Measurements from ENCODE around the gene NFKBIA.
"Not testable (repeated sequence)": the region's sequence is repeated elsewhere in the genome, so short reads cannot be mapped to it uniquely, and the experiment has no call there.

The NFKBIA gene, protein sequence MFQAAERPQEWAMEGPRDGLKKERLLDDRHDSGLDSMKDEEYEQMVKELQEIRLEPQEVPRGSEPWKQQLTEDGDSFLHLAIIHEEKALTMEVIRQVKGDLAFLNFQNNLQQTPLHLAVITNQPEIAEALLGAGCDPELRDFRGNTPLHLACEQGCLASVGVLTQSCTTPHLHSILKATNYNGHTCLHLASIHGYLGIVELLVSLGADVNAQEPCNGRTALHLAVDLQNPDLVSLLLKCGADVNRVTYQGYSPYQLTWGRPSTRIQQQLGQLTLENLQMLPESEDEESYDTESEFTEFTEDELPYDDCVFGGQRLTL

GRCh38 chr14:35404449-35405303 is at the start of gene NFKBIA:
TSS of gene NFKBIA (minus strand) at chr14:35404749. CDS start at chr14:35404644, 105 bp downstream.
- peaks cover 16% of the 10 kb centered on the region; the same call in 1 of the 2 replicates for H3K4me1 ChIP-seq (ENCODE audit: insufficient read depth, low read length)
- no peaks in the 10 kb centered on the region for H3K9me3 ChIP-seq (ENCODE audit: insufficient read depth, low read depth, low read length)

GRCh38 chr14:35446450-35446849 is 41.9 kb upstream of the NFKBIA start:
- Histone ChIP-seq H3K36me3 (ENCODE audit: insufficient read depth, low read depth, low read length) (no peaks in the 10 kb centered on the region), H3K4me1 (ENCODE audit: insufficient read depth, low read length) (no peaks in the 10 kb centered on the region), H3K27ac (ENCODE audit: low read length) (no peak overlapping the region)

More at GRCh38 chr14:35404449-35405303, at the start of gene NFKBIA:
- Histone ChIP-seq H3K27me3 (ENCODE audit: insufficient read depth, low read length) (no peaks in the 10 kb centered on the region), H3K4me3 (ENCODE audit: low read length) (peak within 1 kb of the TSS; percentile 95), H3K36me3 (ENCODE audit: insufficient read depth, low read depth, low read length) (peaks cover 37% of the 10 kb centered on the region), H3K9ac (ENCODE audit: low read depth, low read length) (peak within 1 kb of the TSS; percentile 94), H3K27ac (ENCODE audit: low read length) (peak within 1 kb of the TSS; percentile 92)

GRCh38 chr14:35444104-35444503 is 39.6 kb upstream of the NFKBIA start:
- Histone ChIP-seq H3K9me3 (ENCODE audit: insufficient read depth, low read depth, low read length) (no peaks in the 10 kb centered on the region), H3K4me1 (ENCODE audit: insufficient read depth, low read length) (no peaks in the 10 kb centered on the region), H3K9ac (ENCODE audit: low read depth, low read length) (no peak overlapping the region), H3K4me3 (ENCODE audit: low read length) (no peak overlapping the region), H3K27ac (ENCODE audit: low read length) (no peak overlapping the region), H3K27me3 (ENCODE audit: insufficient read depth, low read length) (no peaks in the 10 kb centered on the region), H3K36me3 (ENCODE audit: insufficient read depth, low read depth, low read length) (no peaks in the 10 kb centered on the region)

More at GRCh38 chr14:35446450-35446849, 41.9 kb upstream of the NFKBIA start:
- H3K9me3 ChIP-seq (ENCODE audit: insufficient read depth, low read depth, low read length), result no peaks in the 10 kb centered on the region
- no peak overlapping the region for H3K9ac ChIP-seq (ENCODE audit: low read depth, low read length)
- no peak overlapping the region for H3K4me3 ChIP-seq (ENCODE audit: low read length)
- H3K27me3 ChIP-seq (ENCODE audit: insufficient read depth, low read length), result no peaks in the 10 kb centered on the region

DNA sequence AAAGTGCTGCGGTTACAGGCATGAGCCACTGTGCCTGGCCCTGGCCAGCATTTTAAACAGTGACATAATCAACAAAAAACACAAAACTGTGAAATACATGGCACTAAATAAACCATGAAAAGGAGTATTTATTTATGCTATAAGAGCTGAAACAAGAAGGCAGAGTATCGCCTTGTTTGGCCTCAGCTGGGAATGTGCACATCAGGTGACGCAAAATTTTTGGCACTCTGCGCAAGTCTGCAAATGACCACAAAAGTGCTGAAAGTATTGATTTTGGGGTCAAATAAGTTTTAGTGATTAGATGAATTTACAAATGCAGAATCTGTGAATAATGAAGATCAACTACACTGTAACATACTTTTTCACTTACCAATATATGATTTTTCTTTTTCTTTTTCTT is 36.6 kb upstream of the NFKBIA start:
- no peaks in the 10 kb centered on the region for H3K27me3 ChIP-seq (ENCODE audit: insufficient read depth, low read length)
- no peak overlapping the region for H3K27ac ChIP-seq (ENCODE audit: low read length)
- H3K4me1 ChIP-seq (ENCODE audit: insufficient read depth, low read length), result no peaks in the 10 kb centered on the region
- no peaks in the 10 kb centered on the region for H3K36me3 ChIP-seq (ENCODE audit: insufficient read depth, low read depth, low read length)
- no peak overlapping the region for H3K4me3 ChIP-seq (ENCODE audit: low read length)
- H3K9ac ChIP-seq (ENCODE audit: low read depth, low read length), result no peak overlapping the region
- no peaks in the 10 kb centered on the region for H3K9me3 ChIP-seq (ENCODE audit: insufficient read depth, low read depth, low read length)

DNA sequence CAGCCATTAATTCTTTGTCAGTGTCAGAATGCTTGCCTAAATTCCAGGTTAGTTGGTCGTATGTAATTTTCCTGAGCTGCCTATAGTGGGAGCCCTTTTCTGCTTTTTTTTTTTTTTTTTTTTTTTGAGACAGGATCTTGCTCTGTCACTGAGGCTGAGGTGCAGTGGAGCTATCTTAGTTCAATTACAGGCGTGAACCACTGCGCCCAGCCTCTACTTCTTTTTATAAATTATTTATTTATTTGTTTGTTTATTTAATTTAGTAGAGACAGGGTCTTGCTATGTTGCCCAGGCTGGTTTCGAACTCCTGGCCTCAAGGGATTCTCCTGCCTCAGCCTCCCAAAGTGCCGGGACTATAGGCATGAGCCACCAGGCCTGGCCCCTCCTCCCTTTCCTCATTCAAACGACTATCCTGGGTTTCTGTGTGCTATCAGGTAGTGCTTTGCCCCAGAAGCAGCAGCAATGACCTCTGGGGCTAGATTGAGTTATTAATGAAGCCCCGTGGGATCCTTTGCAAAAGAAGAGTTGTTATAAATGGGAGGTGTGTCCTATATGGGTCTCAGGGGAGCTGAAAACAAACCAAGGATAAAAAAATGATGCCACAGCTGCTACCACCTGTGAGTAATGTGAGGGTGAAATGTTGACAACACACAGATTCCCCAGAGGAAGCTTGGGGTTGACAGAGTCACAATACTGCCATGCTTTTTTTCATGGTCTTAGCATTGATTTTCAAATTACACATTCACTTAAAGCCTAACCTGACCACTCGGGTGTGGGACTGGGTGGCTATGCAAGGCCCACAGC is 34.6 kb upstream of the NFKBIA start:
- no peaks in the 10 kb centered on the region for H3K9me3 ChIP-seq (ENCODE audit: insufficient read depth, low read depth, low read length)
- H3K9ac ChIP-seq (ENCODE audit: low read depth, low read length), result no peak overlapping the region
- no peaks in the 10 kb centered on the region for H3K36me3 ChIP-seq (ENCODE audit: insufficient read depth, low read depth, low read length)
- no peaks in the 10 kb centered on the region for H3K4me1 ChIP-seq (ENCODE audit: insufficient read depth, low read length)
- no peak overlapping the region for H3K4me3 ChIP-seq (ENCODE audit: low read length)
- H3K27ac ChIP-seq (ENCODE audit: low read length), result no peak overlapping the region
- no peaks in the 10 kb centered on the region for H3K27me3 ChIP-seq (ENCODE audit: insufficient read depth, low read length)

DNA sequence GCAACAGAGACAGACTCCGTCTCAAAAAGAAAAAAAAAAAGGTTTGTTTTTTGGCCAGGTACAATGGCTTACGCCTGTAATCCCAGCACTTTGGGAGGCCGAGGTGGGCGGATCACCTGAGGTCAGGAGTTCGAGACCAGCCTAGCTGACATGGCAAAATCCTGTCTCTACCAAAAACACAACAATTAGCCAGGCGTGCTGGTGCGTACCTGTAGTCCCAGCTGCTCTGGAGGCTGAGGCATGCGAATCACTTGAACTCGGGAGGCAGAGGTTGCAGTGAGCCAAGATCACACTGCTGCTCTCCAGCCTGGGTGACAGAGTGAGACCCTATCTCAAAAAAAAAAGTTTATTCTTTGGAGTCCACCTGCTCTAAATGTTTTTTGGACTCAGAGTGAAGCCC is 33.9 kb upstream of the NFKBIA start:
- not testable (repeated sequence) for H3K4me3 ChIP-seq (ENCODE audit: low read length); H3K9me3 ChIP-seq (ENCODE audit: insufficient read depth, low read depth, low read length); H3K36me3 ChIP-seq (ENCODE audit: insufficient read depth, low read depth, low read length); H3K9ac ChIP-seq (ENCODE audit: low read depth, low read length); H3K27ac ChIP-seq (ENCODE audit: low read length); H3K4me1 ChIP-seq (ENCODE audit: insufficient read depth, low read length); H3K27me3 ChIP-seq (ENCODE audit: insufficient read depth, low read length)

GRCh38 chr14:35435177-35435576 is 30.6 kb upstream of the NFKBIA start:
- Histone ChIP-seq H3K36me3 (ENCODE audit: insufficient read depth, low read depth, low read length) (no peaks in the 10 kb centered on the region), H3K27me3 (ENCODE audit: insufficient read depth, low read length) (no peaks in the 10 kb centered on the region), H3K9me3 (ENCODE audit: insufficient read depth, low read depth, low read length) (no peaks in the 10 kb centered on the region), H3K4me3 (ENCODE audit: low read length) (no peak overlapping the region), H3K4me1 (ENCODE audit: insufficient read depth, low read length) (no peaks in the 10 kb centered on the region), H3K9ac (ENCODE audit: low read depth, low read length) (no peak overlapping the region), H3K27ac (ENCODE audit: low read length) (no peak overlapping the region)

DNA sequence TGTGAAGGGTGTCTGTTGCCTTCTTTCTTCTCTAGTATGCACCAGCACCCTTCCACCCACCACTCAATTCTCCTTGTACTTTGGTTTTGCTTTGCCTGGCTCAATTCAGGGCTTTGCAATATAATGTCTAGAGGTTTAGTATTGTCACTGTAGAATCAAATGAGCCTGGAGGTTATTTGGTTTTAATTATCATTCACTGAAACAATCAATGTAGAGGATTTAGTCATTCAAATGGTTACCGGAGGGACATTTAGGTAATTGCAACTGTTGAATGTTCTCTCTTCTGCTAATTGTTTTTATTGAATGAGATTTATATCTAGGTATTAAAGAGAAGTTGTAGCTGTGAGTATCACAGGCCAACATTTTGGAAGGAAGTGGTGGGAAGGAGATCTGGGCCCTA is 29.3 kb upstream of the NFKBIA start:
- Histone ChIP-seq H3K4me1 (ENCODE audit: insufficient read depth, low read length) (no peaks in the 10 kb centered on the region), H3K27ac (ENCODE audit: low read length) (no peak overlapping the region), H3K27me3 (ENCODE audit: insufficient read depth, low read length) (no peaks in the 10 kb centered on the region), H3K36me3 (ENCODE audit: insufficient read depth, low read depth, low read length) (no peaks in the 10 kb centered on the region), H3K4me3 (ENCODE audit: low read length) (no peak overlapping the region), H3K9ac (ENCODE audit: low read depth, low read length) (no peak overlapping the region), H3K9me3 (ENCODE audit: insufficient read depth, low read depth, low read length) (no peaks in the 10 kb centered on the region)

DNA sequence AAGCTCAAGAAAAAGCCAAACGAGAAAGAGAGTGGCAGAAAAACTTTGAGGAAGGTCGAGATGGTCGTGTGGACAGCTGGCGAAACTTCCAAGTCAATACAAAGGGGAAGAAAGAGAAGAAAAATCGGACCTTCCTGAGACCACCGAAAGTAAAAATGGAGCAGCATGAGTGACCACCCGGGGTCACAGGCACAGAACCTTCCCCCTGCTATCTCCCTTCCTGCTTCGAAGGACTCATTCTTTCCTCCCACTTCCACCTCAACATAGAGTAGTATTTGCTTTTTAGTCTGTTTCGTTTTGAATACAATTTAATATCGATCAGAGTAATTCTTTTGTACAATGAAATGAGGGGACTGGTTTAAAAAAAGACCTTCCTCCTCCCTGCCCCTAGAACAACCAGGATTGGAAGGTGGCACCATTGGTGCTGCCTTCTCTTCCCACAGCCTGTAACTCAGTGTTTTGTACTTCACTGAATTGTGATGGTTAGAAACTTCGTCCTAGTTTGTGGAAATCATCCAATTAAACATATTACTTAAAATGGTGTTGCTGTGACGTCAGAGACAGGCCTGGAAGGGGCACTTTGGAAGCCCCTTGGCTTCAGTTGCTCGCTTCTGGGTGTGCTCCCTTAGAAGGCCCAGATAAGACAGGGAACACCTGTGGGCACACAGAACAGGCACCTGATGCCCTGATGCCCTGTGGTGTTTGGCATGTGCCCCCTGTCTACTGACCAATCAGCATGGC is 26.1 kb upstream of the NFKBIA start:
- H3K9me3 ChIP-seq (ENCODE audit: insufficient read depth, low read depth, low read length), result no peaks in the 10 kb centered on the region
- H3K27me3 ChIP-seq (ENCODE audit: insufficient read depth, low read length), result no peaks in the 10 kb centered on the region
- H3K4me1 ChIP-seq (ENCODE audit: insufficient read depth, low read length), result no peaks in the 10 kb centered on the region
- H3K4me3 ChIP-seq (ENCODE audit: low read length), result no peak overlapping the region
- no peaks in the 10 kb centered on the region for H3K36me3 ChIP-seq (ENCODE audit: insufficient read depth, low read depth, low read length)
- no peak overlapping the region for H3K27ac ChIP-seq (ENCODE audit: low read length)
- H3K9ac ChIP-seq (ENCODE audit: low read depth, low read length), result no peak overlapping the region

- Histone ChIP-seq H3K9me3 (ENCODE audit: insufficient read depth, low read depth, low read length) (no peaks in the 10 kb centered on the region), H3K27me3 (ENCODE audit: insufficient read depth, low read length) (no peaks in the 10 kb centered on the region), H3K36me3 (ENCODE audit: insufficient read depth, low read depth, low read length) (no peaks in the 10 kb centered on the region), H3K4me3 (ENCODE audit: low read length) (no peak overlapping the region), H3K27ac (ENCODE audit: low read length) (no peak overlapping the region), H3K4me1 (ENCODE audit: insufficient read depth, low read length) (no peaks in the 10 kb centered on the region), H3K9ac (ENCODE audit: low read depth, low read length) (no peak overlapping the region)
Observed at GRCh38 chr14:35429951-35430350, 25.4 kb upstream of the NFKBIA start.

- Histone ChIP-seq H3K9me3 (ENCODE audit: insufficient read depth, low read depth, low read length) (no peaks in the 10 kb centered on the region), H3K36me3 (ENCODE audit: insufficient read depth, low read depth, low read length) (no peaks in the 10 kb centered on the region), H3K4me3 (ENCODE audit: low read length) (no peak overlapping the region), H3K27me3 (ENCODE audit: insufficient read depth, low read length) (no peaks in the 10 kb centered on the region), H3K27ac (ENCODE audit: low read length) (no peak overlapping the region), H3K9ac (ENCODE audit: low read depth, low read length) (no peak overlapping the region), H3K4me1 (ENCODE audit: insufficient read depth, low read length) (no peaks in the 10 kb centered on the region)
Observed at GRCh38 chr14:35425850-35426249, 21.3 kb upstream of the NFKBIA start.
